Left lung (tissue), 10 donors: ENCODE data around the gene TCF12. TPM values are rescaled to one million over a fixed set of nuclear protein-coding genes. Genes with fewer than 3 reads are reported as not detected.

Experiments used
- ATAC-seq: fragments of 200-7000 bp; cut with Tn5 transposase; one replicate; pipeline ENCODE4 v1.9.1; 2020; ENCODE audit warnings: moderate library complexity
- DNase-seq, 4 donors: peaks; one replicate each; pipeline ENCODE4 v3.0.0-alpha.2; 2013 to 2020
- H3K27ac ChIP-seq, 2 donors: fragments of 200-600 bp; sonication (generic) in 1 of 2; one replicate each; pipeline versions ENCODE4 v1.5.0 to v1.8.0; 2020 to 2021
- H3K27me3 ChIP-seq, 2 donors: fragments of 200-600 bp; sonication (generic) in 1 of 2; one replicate each; pipeline versions ENCODE4 v1.5.0 to v1.8.0; 2020 to 2021
- H3K36me3 ChIP-seq, 2 donors: fragments of 200-600 bp; sonication (generic) in 1 of 2; one replicate each; pipeline versions ENCODE4 v1.5.0 to v1.8.0; 2020 to 2021
- H3K4me1 ChIP-seq, 2 donors: fragments of 200-600 bp; one replicate each; pipeline ENCODE4 v1.8.0; 2021
- H3K4me3 ChIP-seq, 2 donors: fragments of 200-600 bp; sonication (generic) in 1 of 2; one replicate each; pipeline versions ENCODE4 v1.5.0 to v1.8.0; 2020 to 2021; ENCODE audit warnings: mild to moderate bottlenecking in 1 of 2
- H3K9me3 ChIP-seq, 2 donors: fragments of 200-600 bp; sonication (generic) in 1 of 2; one replicate each; pipeline versions ENCODE4 v1.5.0 to v1.8.0; 2020 to 2021
- intact Hi-C, 2 donors: fragments of 100-400 bp; cut with DNase I; formaldehyde crosslinking; loops; one replicate each; pipeline versions ENCODE4 v1.11.2 to v1.14.2; 2022
- polyA plus RNA-seq, 6 donors: library from polyadenylated mRNA; unstranded; fragments of 120-200 nt; gene quantifications; one replicate each; pipeline ENCODE4 v1.2.1, GENCODE V29; 2013; ENCODE audit not compliant: insufficient read length in 6 of 6
- total RNA-seq, 2 donors: library from RNA; stranded (reverse); fragmentation: NEBNext Ultra II Directional; extraction: Animal tissue kit (Norgen Biotek cat#: 25700); gene quantifications; one replicate each; pipeline ENCODE4 v1.2.1, GENCODE V29; 2021
- TF ChIP-seq, protein P1 (sequence below), 2 donors: fragments of 200-600 bp; sonication (generic) in 1 of 2; IDR thresholded peaks; one replicate each; pipeline versions ENCODE4 v1.5.0 to v1.8.0; 2021; ENCODE audit warnings: antibody characterized with exemption in 2 of 2
- donor health status: DM: no; HTN: yes; CAD: no.
- donor health status: DM: no; HTN: no; CAD: no.

Gene TCF12
- total and polyA plus RNA-seq, 8 donors, result 106 to 148 (median 130) TPM

DNA sequence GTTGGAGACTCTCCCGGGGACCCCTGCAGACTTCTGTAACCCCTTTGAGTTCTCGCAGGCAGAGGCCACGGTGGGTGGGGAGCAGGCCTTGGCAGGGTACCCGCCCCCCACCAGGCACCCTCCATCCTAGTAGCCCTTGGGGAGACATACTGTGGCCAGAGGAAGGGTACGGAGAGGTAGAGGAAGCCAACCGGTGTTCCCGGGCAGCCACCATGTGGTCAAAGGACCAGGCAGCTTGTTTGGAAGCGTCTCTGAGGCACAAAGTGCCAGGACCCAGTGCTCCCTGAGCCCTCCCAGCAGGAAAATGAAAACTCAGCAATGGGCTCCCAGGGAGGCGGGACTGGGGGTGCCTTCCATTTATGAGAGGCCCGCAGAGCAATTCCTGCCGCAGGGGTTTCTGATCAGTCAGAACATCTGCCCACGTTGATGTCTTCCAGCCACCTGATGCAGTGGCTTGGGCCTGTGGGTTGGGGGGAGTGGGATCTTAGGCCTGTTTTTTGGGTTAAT, 404.9 kb downstream of the TCF12 start:
- no peak overlapping the region for H3K4me3 ChIP-seq
- H3K27me3 ChIP-seq, result no peaks in the 10 kb centered on the region
- no peaks in the 10 kb centered on the region for H3K9me3 ChIP-seq
- no peaks in the 10 kb centered on the region for H3K36me3 ChIP-seq
- no peak for ATAC-seq
- DNase-seq, result peak in 1 of 4 donors; percentile 55
- no peak overlapping the region for H3K27ac ChIP-seq
- H3K4me1 ChIP-seq, result peaks cover 3 to 10% of the 10 kb centered on the region in 2 donors
- TF ChIP-seq, protein P1, sequence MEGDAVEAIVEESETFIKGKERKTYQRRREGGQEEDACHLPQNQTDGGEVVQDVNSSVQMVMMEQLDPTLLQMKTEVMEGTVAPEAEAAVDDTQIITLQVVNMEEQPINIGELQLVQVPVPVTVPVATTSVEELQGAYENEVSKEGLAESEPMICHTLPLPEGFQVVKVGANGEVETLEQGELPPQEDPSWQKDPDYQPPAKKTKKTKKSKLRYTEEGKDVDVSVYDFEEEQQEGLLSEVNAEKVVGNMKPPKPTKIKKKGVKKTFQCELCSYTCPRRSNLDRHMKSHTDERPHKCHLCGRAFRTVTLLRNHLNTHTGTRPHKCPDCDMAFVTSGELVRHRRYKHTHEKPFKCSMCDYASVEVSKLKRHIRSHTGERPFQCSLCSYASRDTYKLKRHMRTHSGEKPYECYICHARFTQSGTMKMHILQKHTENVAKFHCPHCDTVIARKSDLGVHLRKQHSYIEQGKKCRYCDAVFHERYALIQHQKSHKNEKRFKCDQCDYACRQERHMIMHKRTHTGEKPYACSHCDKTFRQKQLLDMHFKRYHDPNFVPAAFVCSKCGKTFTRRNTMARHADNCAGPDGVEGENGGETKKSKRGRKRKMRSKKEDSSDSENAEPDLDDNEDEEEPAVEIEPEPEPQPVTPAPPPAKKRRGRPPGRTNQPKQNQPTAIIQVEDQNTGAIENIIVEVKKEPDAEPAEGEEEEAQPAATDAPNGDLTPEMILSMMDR (IDR thresholded peaks at IDR 0.05), result no peak
- intact Hi-C loops, result no loop called here

GRCh38 chr15:57323806-57324589, 405.6 kb downstream of the TCF12 start:
- no peaks in the 10 kb centered on the region for H3K27me3 ChIP-seq
- H3K4me1 ChIP-seq, result peaks cover 3 to 10% of the 10 kb centered on the region in 2 donors
- intact Hi-C loops, result no loop called here
- no peak overlapping the region for H3K4me3 ChIP-seq
- DNase-seq (peak in 1 of 4 donors; percentile 18), ATAC-seq (peak; percentile 72)
- no peaks in the 10 kb centered on the region for H3K9me3 ChIP-seq
- H3K36me3 ChIP-seq, result no peaks in the 10 kb centered on the region
- TF ChIP-seq, protein P1 (IDR thresholded peaks at IDR 0.05), result no peak
- no peak overlapping the region for H3K27ac ChIP-seq

DNA sequence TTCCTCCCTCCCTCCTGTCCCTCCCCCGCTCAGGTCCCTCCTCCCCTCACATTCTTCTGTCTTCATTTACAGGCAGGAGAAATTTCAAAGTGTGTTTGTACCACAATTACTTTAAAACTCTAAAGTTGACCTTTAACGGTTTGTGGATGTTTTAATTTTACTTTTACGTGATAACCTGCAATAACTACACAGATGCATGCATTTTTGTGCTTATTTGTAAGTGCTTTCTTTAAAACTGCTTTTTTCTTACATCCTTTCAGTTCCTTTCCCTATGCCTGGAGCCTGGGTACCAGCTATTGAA, 406.1 kb downstream of the TCF12 start:
- H3K27ac ChIP-seq, result no peak overlapping the region
- DNase-seq (no peak), ATAC-seq (no peak)
- H3K9me3 ChIP-seq, result no peaks in the 10 kb centered on the region
- H3K27me3 ChIP-seq, result no peaks in the 10 kb centered on the region
- TF ChIP-seq, protein P1 (IDR thresholded peaks at IDR 0.05), result no peak
- peaks cover 3 to 10% of the 10 kb centered on the region in 2 donors for H3K4me1 ChIP-seq
- H3K36me3 ChIP-seq, result no peaks in the 10 kb centered on the region
- H3K4me3 ChIP-seq, result no peak overlapping the region
- intact Hi-C loops, result no loop called here

DNA sequence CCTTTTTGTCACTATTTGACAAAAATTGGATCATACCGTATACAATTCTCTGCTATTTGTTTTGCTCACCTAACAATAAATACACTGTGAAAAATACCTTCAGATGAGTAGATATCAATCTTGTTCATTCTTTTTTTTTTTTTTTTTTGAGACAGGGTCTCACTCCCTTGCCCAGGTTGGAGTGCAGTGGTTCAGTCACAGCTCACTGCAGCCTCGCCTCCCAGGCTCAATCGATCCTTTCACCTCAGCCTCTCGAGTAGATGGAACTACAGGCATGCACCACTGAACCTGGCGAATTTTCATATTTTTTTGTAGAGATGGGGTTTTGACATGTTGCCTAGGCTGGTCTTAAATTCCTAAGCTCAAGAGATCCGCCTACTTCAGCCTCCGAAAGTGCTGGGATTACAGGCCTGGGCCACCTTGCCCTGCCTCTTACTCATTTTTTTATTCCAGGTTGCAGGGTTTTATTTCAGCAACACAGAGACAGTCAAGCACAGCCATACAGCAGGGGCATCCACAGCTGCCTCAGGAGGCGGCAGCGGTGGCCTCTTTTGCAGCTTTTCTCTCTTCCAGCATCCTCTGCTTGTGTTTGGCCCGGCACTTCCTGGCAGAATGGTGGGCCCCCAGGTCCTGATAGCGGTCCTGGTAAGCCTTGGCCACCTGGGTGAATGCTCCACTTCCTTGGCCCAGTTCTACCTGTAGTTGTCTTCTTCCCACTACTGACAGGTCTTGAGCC, 406.7 kb downstream of the TCF12 start:
- intact Hi-C loops, result no loop called here
- ATAC-seq, result no peak
- TF ChIP-seq, protein P1 (IDR thresholded peaks at IDR 0.05), result no peak

GRCh38 chr15:57326196-57326595, 407.8 kb downstream of the TCF12 start:
- Histone ChIP-seq H3K4me3 (no peak overlapping the region), H3K4me1 (no peaks in the 10 kb centered on the region), H3K9me3 (no peaks in the 10 kb centered on the region), H3K27me3 (peaks cover 0 to 3% of the 10 kb centered on the region in 2 donors), H3K27ac (no peak overlapping the region), H3K36me3 (no peaks in the 10 kb centered on the region)
- peak in 1 of 4 donors; percentile 73 for DNase-seq
- no peak for ATAC-seq
- TF ChIP-seq, protein P1 (IDR thresholded peaks at IDR 0.05), result no peak
- intact Hi-C loops, result no loop called here

More for the DNA sequence above, 406.7 kb downstream of the TCF12 start:
- Histone ChIP-seq H3K27ac (no peak overlapping the region), H3K27me3 (peaks cover 0 to 3% of the 10 kb centered on the region in 2 donors), H3K36me3 (no peaks in the 10 kb centered on the region), H3K9me3 (no peaks in the 10 kb centered on the region), H3K4me1 (peaks cover 3 to 10% of the 10 kb centered on the region in 2 donors), H3K4me3 (no peak overlapping the region)
- no peak for DNase-seq
